Transverse colon (tissue), 4 donors: ENCODE measurements around the gene G6PC1. TPM values are rescaled to one million over a fixed set of nuclear protein-coding genes. Genes with fewer than 3 reads are reported as not detected.
"Not testable (repeated sequence)": the region's sequence is repeated elsewhere in the genome, so short reads cannot be mapped to it uniquely, and the experiment has no call there.

Experiments used
- DNase-seq: peaks from one replicate; pipeline ENCODE4 v3.0.0-alpha.2; 2019
- H3K27ac ChIP-seq, 4 donors: fragments of 200-600 bp; sonication (generic); 2 replicates each; pipeline ENCODE4 v1.5.1; 2016 to 2018; ENCODE audit warnings: inconsistent platforms in 4 of 4
- H3K27me3 ChIP-seq: fragments of 200-600 bp; sonication (generic); 2 replicates; pipeline ENCODE4 v1.5.1; 2017; ENCODE audit warnings: inconsistent platforms
- H3K36me3 ChIP-seq, 4 donors: fragments of 200-600 bp; sonication (generic); 2 replicates each; pipeline ENCODE4 v1.5.1; 2017 to 2019; ENCODE audit warnings: inconsistent platforms in 4 of 4
- H3K4me1 ChIP-seq, 4 donors: fragments of 200-600 bp; sonication (generic); 2 replicates each; pipeline ENCODE4 v1.5.1; 2017 to 2020; ENCODE audit warnings: inconsistent platforms in 4 of 4
- H3K4me3 ChIP-seq, 4 donors: fragments of 200-600 bp; sonication (generic); 1 replicate in 1 of 4; 2 replicates in 3 of 4; pipeline versions ENCODE4 v1.5.1 to v1.6.1; 2017 to 2019; ENCODE audit warnings: inconsistent platforms in 4 of 4
- H3K9me3 ChIP-seq, 2 donors: fragments of 200-600 bp; sonication (generic); 2 replicates each; pipeline ENCODE4 v1.5.1; 2017 to 2019; ENCODE audit warnings: inconsistent platforms in 2 of 2
- EP300 ChIP-seq: sonication (generic); formaldehyde crosslinking; IDR thresholded peaks from one replicate; pipeline ENCODE4 v1.6.1; 2017; ENCODE audit warnings: antibody characterized with exemption, low read depth
- POLR2A ChIP-seq: fragments of 450-650 bp; IDR thresholded peaks from one replicate; pipeline ENCODE4 v1.6.1; 2016; ENCODE audit warnings: antibody characterized with exemption, mild to moderate bottlenecking, moderate library complexity
- POLR2AphosphoS5 ChIP-seq, 3 donors: sonication (generic); formaldehyde crosslinking; IDR thresholded peaks; one replicate each; pipeline ENCODE4 v1.6.1; 2016; ENCODE audit warnings: antibody characterized with exemption in 3 of 3
- WGBS, 2 donors: methylation state at CpG; one replicate each; pipeline ENCODE4 v1.1.5; 2018; ENCODE audit warnings: low coverage in 1 of 2; 5-methylcytosine and 5-hydroxymethylcytosine counted together
- in situ Hi-C, 4 donors: fragments of 200-750 bp; cut with MboI; loops; one replicate each; pipeline versions ENCODE4 v1.15.0 to v1.15.1; 2017; ENCODE audit warnings: low sequenced_read_pairs in 3 of 4, low pct_ligation_motif_present in 1 of 4, low pct_unique_long_range_greater_than_20kb in 1 of 4
- intact Hi-C: fragments of 100-400 bp; cut with DNase I; formaldehyde crosslinking; loops from one replicate; pipeline ENCODE4 v1.15.1; 2023; ENCODE audit warnings: low total_unique reads
- total RNA-seq, 4 donors: library from RNA; depleted of rRNA; stranded (reverse); fragments of >200 nt; gene quantifications; one replicate each; pipeline ENCODE4 v1.1.0, GENCODE V29; 2016
- TF ChIP-seq, protein P1 (sequence below), 5 experiments: fragments of 200-600 bp in 3 of 5; fragments of 450-650 bp in 2 of 5; sonication (generic) in 3 of 5; IDR thresholded peaks; 1 replicate in 2 of 5; 2 replicates in 3 of 5; pipeline ENCODE4 v1.5.1; 2016 to 2017; ENCODE audit warnings: antibody characterized with exemption in 5 of 5, inconsistent platforms in 3 of 5, mild to moderate bottlenecking in 2 of 5, moderate library complexity in 1 of 5

Gene G6PC1
- total RNA-seq, 4 donors from 2014 or later: 0.32 to 0.68 TPM; not detected in 2

DNA sequence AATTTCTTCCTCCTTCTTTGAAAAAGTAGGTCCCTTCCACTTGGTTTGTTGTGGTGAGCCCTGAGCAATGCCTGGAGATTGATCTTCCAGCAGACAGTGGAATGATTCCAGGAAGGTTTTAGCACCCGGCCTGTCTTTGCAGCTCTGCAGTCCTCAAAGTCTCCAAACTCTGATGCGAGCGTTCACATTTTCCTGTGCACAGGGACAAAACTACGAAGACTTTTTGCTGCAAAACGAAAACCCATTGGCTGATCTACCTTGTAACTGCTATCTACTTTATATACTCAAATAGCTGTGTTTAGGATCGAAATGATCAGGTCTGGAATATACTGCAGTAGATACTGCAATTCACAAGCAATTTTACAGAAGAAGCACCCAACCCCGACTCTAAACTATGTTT, 21.7 kb downstream of the G6PC1 start:
- in situ Hi-C loops: loop anchor here in 2 of 4 donors (10.0 kb wide), 2 partner anchors 67 to 77 kb away; partner anchors contain the start of genes AOC2 (in 1 of the 2) and AOC3 (in 1 of the 2)

DNA sequence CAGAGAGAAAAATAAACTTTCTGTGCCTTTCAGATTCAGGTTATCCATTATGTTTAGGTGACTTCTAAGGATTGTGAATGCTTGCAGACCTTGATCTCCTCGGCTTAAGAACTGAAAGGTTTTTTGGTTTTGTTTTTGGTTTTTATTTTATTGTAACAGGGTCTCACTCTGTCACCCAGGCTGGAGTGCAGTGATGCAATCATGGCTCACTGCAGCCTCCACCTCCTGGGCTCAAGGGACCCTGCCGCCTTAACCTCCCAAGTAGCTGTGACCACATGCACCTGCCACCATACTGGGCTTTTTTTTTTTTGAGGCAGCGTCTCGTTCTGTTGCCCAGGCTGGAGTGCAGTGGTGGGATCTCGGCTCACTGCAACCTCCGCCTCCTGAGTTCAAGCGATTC, 22.9 kb downstream of the G6PC1 start:
- intact Hi-C loops, H3K36me3 ChIP-seq: not testable (repeated sequence)
- WGBS, 2 donors: 81 to 83% methylated on average over 7 of the region's 7 CpGs

More for the DNA sequence above, 21.7 kb downstream of the G6PC1 start:
- no peak for DNase-seq
- H3K4me3 ChIP-seq: no peak overlapping the region
- WGBS, 2 donors: 51 to 71% methylated on average over 6 to 7 of the region's 7 CpGs
- no peaks in the 10 kb centered on the region for H3K36me3 ChIP-seq
- H3K9me3 ChIP-seq: no peaks in the 10 kb centered on the region
- peak overlapping the region in 2 of 4 donors; percentile 41 to 53 for H3K27ac ChIP-seq
- TF ChIP-seq, protein P1, sequence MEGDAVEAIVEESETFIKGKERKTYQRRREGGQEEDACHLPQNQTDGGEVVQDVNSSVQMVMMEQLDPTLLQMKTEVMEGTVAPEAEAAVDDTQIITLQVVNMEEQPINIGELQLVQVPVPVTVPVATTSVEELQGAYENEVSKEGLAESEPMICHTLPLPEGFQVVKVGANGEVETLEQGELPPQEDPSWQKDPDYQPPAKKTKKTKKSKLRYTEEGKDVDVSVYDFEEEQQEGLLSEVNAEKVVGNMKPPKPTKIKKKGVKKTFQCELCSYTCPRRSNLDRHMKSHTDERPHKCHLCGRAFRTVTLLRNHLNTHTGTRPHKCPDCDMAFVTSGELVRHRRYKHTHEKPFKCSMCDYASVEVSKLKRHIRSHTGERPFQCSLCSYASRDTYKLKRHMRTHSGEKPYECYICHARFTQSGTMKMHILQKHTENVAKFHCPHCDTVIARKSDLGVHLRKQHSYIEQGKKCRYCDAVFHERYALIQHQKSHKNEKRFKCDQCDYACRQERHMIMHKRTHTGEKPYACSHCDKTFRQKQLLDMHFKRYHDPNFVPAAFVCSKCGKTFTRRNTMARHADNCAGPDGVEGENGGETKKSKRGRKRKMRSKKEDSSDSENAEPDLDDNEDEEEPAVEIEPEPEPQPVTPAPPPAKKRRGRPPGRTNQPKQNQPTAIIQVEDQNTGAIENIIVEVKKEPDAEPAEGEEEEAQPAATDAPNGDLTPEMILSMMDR (IDR thresholded peaks at IDR 0.05): no peak
- TF ChIP-seq POLR2A (no peak), EP300 (no peak), POLR2AphosphoS5 (IDR thresholded peaks at IDR 0.05) (no peak)
- peaks cover 0 to 11% (median 3%) of the 10 kb centered on the region in 4 donors for H3K4me1 ChIP-seq
- intact Hi-C loops: no loop called here
- peaks cover 72% of the 10 kb centered on the region for H3K27me3 ChIP-seq

DNA sequence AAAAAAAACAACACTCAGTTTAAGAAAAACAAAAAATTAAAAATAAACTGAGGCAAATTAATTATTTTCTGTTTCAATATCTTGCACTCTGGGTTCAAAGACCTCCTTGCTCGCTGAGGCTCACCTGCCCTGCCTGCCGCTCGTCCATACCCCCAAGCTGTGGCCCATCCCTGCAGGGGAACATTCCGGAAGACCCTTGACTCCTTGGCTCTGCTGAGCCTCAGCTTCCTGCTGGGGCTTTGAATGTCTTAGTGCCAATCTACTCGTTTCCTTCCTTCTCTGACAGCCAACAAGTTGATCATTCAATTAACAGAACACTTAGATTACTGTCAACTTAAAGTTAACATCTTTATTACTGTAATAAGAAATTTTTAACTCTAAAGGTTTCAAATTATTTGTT, 24.3 kb downstream of the G6PC1 start:
- Histone ChIP-seq H3K9me3 (no peaks in the 10 kb centered on the region), H3K27ac (no peak overlapping the region), H3K27me3 (peaks cover 51% of the 10 kb centered on the region), H3K36me3 (no peaks in the 10 kb centered on the region), H3K4me3 (no peak overlapping the region), H3K4me1 (peaks cover 0 to 7% (median 5%) of the 10 kb centered on the region in 4 donors)
- no peak for DNase-seq
- TF ChIP-seq POLR2A (no peak), POLR2AphosphoS5 (IDR thresholded peaks at IDR 0.05) (no peak), EP300 (no peak)
- TF ChIP-seq, protein P1 (IDR thresholded peaks at IDR 0.05): no peak
- intact Hi-C loops (no loop called here), in situ Hi-C loops (loop anchor here in 3 of 4 donors (10.0 to 25.0 kb wide), 4 partner anchors 70 to 213 kb away; partner anchors contain the start of genes AOC2 (in 2 of the 3), AOC3 (in 1 of the 3) and PSME3 (in 1 of the 3))
- 42 to 56% methylated on average over 4 to 5 of the region's 5 CpGs for WGBS, 2 donors

More for the DNA sequence above, 22.9 kb downstream of the G6PC1 start:
- not testable (repeated sequence) for H3K4me3 ChIP-seq, H3K9me3 ChIP-seq, DNase-seq, H3K27ac ChIP-seq
- peaks cover 62% of the 10 kb centered on the region for H3K27me3 ChIP-seq
- in situ Hi-C loops: loop anchor here in 2 of 4 donors (10.0 kb wide), 2 partner anchors 69 to 79 kb away; partner anchors contain the start of genes AOC2 (in 1 of the 2) and AOC3 (in 1 of the 2)
- H3K4me1 ChIP-seq: peaks cover 0 to 11% (median 4%) of the 10 kb centered on the region in 4 donors

DNA sequence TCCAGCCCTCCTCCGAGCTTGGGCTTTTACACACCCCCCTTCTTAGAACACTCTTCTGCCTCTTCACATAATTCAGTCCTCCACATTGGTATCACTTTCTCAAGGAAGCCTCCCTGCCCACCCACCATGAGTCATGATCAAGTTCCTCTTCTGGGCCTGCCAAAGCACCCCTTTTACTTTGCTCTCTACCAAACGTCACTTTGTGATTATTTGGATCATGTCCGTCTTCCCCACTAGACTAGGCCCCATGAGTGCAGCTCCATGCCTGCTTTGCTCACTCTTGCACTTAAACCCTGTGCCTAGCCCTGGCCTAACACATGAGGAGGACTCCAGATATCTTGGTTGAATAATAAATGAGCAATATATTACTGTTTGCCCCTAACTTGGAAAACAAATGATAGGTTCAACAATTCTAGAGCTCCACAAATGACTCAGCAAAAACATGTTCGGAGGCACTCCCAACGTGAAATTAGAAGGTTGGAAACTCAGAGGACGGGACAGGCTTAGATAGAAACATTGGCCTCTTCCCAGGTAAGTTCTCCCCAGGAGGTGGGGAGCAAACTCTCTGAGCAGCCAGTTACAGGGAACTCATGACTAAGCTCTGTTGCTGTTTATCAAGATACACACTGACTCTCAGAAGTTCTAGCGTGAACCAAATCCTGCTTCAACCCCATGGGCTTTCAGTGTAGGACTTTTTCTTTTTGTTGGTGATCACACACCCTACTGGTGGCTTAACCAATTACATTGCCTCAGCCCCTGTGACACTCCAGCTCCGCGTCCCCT, 28.3 kb downstream of the G6PC1 start:
- Histone ChIP-seq H3K4me1 (peaks cover 0 to 7% (median 5%) of the 10 kb centered on the region in 4 donors), H3K36me3 (no peaks in the 10 kb centered on the region), H3K9me3 (no peaks in the 10 kb centered on the region), H3K27ac (peak overlapping the region; percentile 49 to 74 (median 68)), H3K4me3 (no peak overlapping the region), H3K27me3 (peaks cover 42% of the 10 kb centered on the region)
- intact Hi-C loops: no loop called here
- WGBS, 2 donors: 33 to 40% methylated on average over 7 to 9 of the region's 9 CpGs
- no peak for TF ChIP-seq EP300
- TF ChIP-seq POLR2A: no peak
- TF ChIP-seq, protein P1 (IDR thresholded peaks at IDR 0.05): peak; percentile 58 to 83 (median 65)
- TF ChIP-seq POLR2AphosphoS5 (IDR thresholded peaks at IDR 0.05): no peak
- in situ Hi-C loops: loop anchor here in 3 of 4 donors (10.0 to 25.0 kb wide), 4 partner anchors 74 to 217 kb away; partner anchors contain the start of genes AOC2 (in 2 of the 3), AOC3 (in 1 of the 3) and PSME3 (in 1 of the 3)
- DNase-seq: peak; percentile 18
